Daoy (cell line): ENCODE data around the gene ZSWIM8. TPM values are rescaled to one million over a fixed set of nuclear protein-coding genes. Genes with fewer than 3 reads are reported as not detected.
"Not testable (repeated sequence)": the region's sequence is repeated elsewhere in the genome, so short reads cannot be mapped to it uniquely, and the experiment has no call there.

ENCODE experiments used
- DNase-seq: peaks from one replicate; pipeline ENCODE4 v3.0.0-alpha.2; 2015; ENCODE audit warnings: low read depth
- total RNA-seq: library from RNA; depleted of rRNA; stranded (reverse); fragments of >200 nt; shearing (Covaris generic); gene quantifications from 2 replicates; pipeline ENCODE4 v1.2.3, GENCODE V29; 2014

ZSWIM8 gene
- total RNA-seq, 1 experiment from 2014 or later = 27.1 TPM

DNA sequence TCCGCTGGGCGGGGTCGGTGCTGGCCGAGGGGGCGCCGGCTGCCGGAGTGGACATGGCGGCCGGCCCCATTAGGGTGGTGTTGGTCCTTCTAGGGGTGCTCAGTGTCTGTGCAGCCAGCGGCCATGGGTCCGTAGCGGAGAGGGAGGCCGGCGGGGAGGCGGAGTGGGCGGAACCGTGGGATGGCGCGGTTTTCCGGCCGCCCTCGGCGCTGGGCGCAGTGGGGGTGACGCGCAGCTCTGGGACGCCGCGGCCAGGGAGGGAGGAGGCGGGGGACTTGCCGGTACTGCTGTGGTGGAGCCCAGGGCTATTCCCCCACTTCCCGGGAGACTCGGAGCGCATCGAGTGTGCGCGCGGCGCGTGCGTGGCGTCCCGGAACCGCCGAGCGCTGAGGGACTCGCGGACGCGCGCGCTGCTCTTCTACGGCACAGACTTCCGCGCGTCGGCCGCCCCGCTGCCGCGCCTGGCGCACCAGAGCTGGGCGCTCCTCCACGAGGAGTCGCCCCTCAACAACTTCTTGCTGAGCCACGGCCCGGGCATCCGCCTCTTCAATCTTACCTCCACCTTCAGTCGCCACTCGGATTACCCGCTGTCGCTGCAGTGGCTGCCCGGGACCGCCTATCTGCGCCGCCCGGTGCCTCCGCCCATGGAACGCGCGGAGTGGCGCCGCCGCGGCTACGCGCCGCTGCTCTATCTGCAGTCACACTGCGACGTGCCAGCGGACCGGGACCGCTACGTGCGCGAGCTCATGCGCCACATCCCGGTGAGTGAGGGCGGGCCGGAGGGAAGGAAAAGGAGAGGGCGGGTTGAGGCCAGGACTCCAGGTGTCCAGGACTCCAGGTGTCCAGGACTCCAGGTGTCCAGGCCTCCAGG, 12.9 kb upstream of the ZSWIM8 start:
- DNase-seq = peak; percentile 76

DNA sequence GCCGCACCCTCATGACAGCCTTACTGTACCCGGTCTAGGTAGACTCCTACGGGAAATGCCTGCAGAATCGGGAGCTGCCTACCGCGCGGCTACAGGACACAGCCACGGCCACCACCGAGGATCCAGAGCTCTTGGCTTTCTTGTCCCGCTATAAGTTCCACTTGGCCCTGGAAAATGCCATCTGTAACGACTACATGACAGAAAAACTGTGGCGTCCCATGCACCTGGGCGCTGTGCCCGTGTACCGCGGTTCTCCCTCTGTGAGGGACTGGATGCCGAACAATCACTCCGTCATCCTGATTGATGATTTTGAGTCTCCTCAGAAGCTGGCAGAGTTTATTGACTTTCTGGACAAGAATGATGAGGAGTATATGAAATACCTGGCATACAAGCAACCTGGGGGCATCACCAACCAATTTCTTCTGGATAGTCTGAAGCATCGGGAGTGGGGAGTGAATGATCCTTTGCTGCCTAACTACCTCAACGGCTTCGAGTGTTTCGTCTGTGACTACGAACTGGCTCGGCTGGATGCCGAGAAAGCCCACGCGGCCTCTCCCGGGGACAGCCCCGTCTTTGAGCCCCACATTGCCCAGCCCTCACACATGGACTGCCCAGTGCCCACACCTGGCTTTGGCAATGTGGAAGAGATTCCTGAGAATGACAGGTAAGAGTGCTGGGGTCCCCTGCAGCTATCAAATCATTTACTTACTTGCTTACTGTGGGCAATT, 12.1 kb upstream of the ZSWIM8 start:
- peak; percentile 6 for DNase-seq

DNA sequence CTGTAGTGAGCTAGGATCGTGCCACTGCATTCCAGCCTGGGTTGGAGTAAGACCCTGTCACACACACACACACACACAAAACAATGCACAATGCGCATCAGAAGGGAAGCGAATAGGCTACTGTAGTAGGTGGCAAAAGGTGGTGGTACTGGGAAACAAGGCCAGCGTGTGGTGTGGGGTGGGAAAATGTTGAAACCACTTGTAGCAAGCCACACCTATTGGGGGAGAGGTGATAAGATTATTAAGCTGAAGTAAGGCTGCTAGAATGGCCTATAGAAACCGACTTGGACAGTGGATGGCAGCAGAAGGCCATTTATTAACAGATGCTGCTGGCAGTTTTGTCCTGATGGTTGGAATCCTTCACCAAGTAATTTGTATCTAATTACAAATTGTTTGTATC, 10.8 kb upstream of the ZSWIM8 start:
- peak; percentile 18 for DNase-seq

DNA sequence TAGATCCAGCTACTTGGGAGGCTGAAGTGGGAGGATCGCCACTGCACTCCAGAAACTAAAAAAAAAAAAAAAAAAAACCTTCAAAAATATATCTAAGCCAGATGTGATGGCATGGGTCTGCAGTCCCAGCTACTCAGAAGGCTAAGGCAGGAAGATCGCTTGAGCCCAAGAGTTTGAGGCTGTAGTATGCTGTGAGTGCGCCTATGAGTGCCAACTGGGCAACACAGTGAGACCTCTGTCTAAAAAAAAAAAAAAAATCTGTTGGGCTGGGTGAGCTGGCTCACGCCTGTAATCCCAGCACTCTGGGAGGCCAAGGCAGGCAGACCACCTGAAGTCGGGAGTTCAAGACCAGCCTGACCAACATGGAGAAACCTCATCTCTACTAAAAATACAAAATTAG, 6.4 kb upstream of the ZSWIM8 start:
- no peak for DNase-seq

DNA sequence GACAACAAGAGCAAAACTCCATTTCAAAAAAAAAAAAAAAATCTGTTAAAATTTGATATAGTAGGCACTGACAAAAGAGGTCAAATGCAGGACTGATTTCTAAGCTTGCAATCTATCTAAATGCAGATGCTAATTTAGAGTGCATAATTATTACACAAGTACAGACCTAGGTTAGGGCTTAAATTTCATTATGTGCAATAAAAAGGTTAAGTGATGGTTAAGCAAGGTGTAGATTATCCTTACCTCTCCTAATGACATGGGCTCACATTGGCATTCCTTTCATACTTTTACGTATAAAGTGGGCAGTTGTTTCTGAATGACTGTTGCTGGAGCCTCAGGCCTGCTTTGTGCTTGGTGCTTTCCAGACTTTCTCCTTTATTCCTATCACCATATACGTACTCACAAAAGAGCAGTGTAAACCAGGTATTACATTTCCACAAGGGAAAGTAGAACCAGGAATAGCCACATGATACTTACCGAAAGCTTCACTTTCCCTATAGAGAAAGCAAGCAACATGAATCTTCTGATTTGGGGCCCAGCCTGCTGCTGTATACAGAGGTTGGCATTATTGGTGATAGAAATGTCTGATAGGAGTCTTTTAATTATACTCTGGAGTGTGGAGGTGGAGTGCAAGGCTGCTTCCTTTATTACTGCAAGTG, 5.7 kb upstream of the ZSWIM8 start:
- DNase-seq = no peak

DNA sequence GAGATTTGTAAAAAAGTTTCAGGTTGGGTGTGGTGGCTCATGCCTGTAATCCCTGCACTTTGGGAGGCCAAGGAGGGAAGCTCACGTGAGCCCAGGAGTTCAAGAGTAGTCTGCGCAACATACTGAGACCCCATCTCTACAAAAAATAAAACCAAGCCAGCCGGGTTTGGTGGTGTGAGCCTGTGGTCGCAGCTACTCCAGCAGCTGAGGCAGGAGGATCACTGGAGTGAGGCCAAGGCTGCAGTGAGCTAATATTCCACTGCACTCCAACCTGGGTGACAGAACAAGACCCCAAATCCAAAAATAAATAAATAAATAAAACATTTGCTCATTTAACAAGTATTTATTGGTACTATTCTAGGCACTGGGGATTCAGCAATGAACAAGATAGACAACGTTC, 5.1 kb upstream of the ZSWIM8 start:
- DNase-seq = no peak

DNA sequence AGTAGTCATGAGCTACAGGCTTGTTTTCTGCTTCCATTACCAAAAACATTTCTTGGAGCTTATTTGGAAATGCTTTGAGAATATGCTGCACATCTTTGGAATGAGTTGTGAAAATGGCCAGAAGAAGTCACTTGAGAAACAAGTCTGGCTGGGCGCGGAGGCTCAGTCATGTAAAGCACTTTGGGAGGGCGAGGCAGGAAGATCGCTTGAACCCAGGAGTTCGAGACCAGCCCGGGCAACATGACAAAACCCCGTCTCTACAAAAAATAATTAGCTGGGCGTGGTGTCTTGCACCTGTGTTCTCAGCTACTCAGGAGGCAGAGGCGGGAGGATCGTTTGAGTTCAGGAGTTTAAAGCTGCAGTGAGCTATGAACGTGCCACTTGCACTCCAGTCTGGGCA, 4.4 kb upstream of the ZSWIM8 start:
- no peak for DNase-seq

DNA sequence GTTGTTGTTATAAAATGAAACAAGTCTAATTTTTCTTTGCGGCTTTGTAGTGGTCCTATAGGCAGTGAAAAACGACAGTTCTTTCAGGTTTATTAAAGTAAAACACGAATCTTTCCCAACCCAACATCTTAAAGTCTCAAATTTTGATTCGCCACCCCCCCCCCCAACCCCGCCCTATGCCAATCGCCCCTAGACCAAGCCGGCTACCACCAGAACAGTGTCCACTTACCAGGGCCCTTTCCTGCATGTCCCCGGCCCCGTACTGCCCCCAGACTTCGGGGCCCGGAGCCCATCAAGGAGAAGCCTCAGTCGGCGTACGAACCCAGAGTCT, 3.9 kb upstream of the ZSWIM8 start:
- DNase-seq = no peak

DNA sequence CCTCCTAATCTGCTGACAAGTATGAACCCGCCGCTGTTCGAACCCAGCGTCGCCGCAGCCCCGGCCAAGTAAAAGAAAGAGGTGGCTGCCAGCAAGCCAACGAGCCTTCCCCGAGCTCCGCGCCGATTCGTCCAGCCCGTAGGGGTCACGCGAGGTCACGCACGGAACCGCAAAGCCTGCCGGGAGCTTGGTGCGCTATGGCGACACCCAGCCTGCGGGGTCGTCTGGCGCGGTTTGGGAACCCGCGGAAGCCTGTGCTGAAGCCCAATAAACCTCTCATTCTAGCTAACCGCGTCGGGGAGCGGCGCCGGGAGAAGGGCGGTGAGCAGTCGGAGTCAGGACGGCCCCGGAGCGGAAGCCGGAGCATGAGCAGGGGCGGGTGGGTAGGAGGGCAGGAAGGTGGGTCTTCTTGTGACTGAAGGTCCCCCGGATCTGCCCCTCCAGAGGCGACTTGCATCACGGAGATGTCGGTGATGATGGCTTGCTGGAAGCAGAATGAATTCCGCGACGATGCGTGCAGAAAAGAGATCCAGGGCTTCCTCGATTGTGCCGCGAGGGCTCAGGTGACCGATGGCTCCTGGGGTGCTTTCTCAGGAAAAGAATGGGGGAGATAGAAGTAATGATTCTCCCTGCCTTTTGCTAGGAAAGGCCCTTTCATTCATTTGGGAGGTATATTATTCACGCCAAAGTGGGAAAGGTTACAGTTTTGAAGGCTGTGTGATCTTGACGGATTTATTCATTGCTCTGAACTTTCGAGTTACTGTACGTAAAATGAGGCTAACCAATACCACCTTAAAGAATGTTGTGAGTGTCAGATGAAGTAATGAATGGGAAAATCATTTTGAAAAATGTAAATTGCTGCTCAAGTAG, 3.3 kb upstream of the ZSWIM8 start, which contains the start of gene CHCHD1:
CHCHD1 (plus strand) TSS at position 170 of the 870 bp plus-strand sequence; CDS start at position 198, 28 bp downstream.
- DNase-seq = peak; percentile 90

DNA sequence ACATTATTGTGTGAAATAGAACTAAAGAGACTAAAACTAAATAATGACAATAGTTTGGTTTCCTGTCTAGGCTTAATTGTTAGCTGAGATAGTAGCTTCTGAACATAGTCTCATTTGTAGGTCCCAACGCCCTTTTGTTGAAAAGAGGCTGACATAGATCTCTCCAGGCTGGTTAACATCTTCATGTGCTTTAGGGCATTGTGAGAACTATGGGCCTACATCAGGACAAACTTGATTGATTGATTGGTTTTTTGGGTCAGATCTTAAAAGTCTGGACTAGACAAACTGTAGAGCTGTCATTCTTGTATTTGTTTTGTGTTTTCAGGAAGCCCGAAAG, 2.7 kb upstream of the ZSWIM8 start:
- DNase-seq = no peak

DNA sequence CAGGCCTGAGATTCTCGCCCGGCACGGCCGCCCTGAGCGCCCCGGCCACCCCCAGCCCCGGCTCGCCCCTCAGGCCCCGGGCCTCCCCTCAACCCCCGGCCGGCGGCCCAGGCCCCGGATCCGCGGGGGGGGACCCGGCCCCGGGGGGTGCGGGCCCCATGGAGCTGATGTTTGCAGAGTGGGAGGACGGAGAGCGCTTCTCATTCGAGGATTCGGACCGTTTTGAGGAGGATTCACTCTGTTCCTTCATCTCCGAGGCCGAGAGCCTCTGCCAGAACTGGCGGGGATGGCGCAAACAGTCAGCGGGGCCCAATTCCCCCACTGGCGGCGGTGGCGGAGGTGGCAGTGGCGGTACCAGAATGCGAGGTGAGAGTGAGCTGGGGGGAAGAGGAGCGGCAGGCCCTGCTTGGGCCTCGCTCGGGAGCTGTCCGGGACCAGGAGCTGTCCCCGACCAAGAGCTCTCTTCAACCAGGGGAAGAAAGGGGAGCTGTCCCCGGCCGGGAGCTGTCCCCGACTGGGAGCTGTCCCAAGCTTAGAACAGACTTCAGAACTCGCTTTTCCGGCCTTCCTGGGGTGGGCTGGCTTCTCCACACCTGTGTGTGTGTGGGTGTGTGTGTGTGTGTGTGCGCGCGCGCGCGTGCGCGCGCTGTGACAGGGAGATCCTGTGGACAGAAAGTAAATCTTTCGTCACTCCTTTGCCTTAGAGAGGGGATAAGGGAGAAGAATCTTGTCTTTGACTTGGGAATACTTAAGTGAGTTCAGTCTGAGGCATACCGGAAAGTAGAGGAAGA, 510 bp downstream of the ZSWIM8 start:
- peak; percentile 14 for DNase-seq

DNA sequence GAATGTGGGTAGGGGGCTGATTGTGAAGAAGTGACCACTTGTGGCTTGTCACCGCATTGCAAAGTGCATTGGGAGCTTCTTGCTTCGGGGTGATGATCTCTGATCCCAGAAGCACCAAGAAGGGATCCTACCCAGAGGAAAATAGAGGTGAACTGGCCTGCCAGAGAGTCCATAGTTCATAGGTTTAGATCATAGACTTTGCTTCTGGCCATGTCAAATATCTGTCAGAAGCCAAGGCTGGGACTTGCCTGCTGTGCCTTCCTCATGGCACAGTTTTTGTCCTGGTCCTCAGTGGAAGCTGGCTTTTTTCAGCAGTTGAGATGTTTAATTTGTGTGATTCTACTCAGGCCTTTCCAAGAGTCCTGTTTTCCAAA, 1.1 kb downstream of the ZSWIM8 start:
- no peak for DNase-seq

DNA sequence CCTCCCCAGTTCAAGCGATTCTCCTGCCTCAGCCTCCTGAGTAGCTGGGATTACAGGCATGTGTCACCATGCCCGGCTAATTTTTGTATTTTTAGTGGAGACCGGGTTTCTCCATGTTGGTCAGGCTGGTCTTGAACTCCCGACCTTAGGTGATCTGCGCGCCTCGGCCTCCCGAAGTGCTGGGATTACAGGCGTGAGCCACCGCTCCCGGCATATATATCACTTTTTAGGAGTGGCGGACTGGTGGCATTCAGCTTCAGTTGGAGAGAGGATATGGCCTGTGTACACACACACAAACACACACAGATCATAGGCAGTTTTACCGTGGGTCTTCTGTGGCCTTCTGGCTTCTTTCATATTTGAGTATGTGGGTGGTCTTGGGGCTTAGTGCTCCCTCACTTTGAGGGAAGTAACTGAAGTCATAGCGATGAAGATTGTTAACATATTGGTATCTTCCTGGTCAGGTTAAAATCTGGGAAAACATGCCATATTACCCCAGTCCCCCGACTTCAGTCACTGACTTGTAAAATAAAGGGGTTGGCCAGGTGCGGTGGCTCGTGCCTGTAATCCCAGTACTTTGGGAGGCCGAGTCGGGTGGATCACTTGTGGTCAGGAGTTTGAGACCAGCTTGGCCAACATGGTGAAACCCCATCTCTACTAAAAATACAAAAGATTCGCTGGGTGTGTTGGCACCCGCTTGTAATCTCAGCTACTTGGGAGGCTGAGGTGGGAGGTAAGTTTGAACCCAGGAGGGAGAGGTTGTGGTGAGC, 1.8 kb downstream of the ZSWIM8 start:
- not testable (repeated sequence) for DNase-seq

DNA sequence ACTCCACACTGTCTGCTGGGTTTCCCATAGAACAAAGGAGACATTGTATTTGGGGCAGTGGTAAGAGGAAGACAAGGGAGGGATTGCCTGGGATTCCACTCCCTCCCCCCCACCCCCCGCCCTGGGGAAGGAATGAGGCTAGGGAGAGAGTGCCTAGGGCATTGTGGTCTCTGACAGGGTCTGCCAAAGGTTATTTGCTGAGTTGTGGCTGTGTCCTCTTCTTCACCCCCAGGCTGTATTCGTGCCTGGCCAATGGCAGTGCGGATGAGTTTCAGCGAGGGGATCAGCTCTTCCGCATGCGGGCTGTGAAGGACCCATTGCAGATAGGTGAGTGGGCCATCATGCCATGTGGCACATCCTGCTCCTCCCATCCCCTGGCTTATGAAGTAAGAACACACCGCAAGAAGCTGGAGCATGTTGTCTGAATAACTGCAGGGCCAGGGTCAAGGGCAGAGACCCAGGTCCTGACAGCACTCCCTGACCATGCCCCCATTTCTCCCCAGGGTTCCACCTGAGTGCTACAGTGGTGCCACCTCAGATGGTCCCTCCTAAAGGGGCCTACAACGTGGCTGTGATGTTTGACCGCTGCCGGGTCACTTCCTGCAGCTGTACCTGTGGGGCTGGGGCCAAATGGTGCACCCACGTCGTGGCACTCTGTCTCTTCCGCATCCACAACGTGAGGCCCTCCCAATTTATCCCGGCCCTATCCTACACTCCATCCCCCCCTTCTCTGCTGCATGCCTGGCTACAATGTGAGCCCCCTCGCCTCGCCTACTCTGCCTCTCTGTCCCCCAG, 3.7 kb downstream of the ZSWIM8 start:
- DNase-seq = no peak

DNA sequence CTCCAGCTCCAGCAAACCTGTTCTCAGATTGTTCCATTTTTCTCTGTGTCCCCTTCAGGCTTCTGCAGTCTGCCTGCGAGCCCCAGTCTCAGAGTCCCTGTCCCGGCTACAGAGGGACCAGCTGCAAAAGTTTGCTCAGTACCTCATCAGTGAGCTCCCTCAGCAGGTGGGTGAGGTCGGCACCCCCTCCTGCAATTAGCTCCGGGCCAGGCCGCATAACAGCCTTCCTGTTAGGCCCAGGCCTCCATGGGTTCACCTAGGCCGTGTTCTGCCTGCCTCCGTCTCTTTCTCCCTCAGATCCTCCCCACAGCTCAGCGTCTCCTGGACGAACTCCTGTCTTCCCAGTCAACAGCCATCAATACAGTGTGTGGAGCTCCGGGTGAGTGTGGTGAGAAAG, 4.3 kb downstream of the ZSWIM8 start:
- no peak for DNase-seq

DNA sequence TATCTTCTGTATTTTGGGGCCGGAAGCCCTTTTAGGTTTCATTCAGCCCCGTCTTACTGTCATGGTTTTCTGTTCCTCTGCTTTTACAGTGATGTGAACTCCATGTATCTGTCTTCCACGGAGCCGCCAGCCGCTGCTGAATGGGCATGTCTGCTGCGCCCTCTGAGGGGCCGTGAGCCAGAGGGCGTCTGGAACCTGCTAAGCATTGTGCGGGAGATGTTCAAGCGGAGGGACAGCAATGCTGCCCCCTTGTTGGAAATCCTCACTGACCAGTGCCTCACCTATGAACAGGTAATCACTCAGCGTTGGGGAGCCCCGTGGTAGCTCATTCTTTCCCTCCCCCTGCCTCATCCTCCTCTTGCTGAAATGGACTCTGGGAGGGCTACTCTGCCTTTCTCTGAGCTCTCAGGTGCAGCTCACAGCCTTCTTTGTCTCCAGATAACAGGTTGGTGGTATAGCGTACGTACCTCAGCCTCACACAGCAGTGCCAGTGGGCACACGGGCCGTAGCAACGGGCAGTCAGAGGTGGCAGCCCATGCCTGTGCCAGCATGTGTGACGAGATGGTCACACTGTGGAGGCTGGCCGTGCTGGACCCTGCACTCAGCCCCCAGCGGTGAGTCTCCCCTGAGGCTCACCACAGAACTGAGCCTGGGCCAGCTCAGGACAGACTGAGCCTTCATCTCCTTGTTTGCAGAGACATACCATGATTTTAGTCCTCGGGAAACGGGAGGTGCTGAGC, 5.7 kb downstream of the ZSWIM8 start:
- DNase-seq = no peak

DNA sequence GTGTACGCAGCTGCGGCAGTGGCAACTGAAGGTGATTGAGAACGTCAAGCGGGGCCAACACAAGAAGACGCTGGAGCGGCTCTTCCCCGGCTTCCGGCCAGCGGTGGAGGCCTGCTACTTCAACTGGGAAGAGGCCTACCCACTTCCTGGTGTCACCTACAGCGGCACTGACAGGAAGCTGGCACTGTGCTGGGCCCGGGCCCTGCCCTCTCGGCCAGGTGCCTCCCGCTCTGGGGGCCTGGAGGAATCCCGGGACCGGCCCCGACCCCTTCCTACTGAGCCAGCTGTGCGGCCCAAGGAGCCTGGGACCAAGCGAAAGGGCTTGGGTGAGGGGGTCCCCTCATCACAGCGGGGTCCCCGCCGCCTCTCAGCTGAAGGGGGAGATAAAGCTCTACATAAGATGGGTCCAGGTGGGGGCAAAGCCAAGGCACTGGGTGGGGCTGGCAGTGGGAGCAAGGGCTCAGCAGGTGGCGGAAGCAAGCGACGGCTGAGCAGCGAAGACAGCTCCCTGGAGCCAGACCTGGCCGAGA, 6.5 kb downstream of the ZSWIM8 start:
- DNase-seq = no peak

DNA sequence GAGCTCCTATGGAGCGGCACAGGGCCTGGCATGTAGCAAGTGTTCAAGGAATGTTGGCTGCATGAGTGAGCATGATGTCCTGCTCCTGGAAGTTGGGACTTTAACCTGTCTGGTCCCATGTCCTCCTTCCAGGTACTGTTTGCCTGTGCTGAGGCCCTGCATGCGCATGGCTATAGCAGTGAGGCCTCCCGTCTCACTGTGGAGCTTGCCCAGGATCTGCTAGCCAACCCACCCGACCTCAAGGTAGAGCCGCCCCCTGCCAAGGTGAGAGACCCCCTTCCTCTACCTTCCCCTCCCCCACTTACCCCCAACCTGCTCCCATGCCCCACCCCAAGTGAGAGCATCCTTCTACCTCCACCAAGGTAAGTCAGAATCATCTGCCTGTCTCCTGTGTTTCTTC, 8.1 kb downstream of the ZSWIM8 start:
- DNase-seq = no peak
